ENCODE data around the gene IRX6.

The IRX6 gene

DNA sequence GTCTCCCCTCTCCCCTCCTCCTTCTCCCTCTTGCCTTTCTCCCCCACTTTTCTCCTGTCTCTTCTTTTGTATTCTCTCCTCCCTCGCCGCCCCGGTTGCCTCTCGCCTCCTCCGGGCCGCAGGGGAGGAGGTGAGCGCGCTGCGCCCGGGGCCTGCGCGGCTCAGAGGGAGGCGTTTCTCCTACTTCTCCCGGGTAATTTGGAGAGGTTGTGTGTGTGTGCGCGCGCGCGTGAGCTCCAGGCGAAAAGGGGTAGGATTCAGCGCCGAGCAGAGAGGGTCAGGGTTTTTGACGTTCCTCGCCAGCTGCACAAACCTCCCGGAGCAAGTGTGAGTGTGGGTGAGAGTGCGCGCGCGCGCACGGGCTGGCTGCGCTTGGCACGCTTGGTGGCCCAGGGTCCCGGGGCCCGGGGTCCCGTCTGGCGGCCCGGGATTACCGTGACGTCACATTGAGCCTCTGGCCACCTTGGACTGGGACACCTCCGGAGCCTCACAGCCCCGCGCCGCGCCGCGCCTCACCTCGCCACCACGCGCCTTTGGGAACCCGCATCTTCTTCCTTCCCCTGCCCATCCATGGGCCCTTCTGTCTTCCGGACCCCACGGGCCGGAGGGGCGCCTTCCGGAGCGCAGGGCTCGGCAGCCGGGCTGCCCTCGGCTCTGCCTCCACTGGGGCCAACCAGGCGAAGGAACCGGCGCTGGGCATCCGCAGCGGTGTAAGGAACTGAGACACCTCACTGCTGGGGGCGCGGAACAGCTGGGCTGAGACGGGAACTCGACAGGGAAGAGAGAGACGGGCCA lies 479 bp downstream of the IRX6 start:
- no peak for DNase-seq

DNA sequence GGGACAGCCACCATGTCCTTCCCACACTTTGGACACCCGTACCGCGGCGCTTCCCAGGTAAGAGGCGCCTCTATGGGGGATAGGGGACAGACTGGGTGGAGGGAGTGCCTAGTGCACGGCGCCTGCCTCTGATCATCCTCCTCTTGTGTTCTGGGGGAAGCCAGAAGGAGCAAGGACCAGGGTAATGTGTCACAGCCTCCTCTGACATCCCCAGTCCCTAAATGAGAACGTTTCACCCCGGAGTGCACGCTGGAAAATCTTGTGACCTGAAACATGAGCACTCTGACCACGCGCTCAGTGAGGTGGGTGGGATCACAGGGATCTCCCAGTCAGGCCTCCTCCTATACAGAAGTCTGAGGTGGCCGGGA lies 1.1 kb downstream of the IRX6 start:
- no peak for DNase-seq

DNA sequence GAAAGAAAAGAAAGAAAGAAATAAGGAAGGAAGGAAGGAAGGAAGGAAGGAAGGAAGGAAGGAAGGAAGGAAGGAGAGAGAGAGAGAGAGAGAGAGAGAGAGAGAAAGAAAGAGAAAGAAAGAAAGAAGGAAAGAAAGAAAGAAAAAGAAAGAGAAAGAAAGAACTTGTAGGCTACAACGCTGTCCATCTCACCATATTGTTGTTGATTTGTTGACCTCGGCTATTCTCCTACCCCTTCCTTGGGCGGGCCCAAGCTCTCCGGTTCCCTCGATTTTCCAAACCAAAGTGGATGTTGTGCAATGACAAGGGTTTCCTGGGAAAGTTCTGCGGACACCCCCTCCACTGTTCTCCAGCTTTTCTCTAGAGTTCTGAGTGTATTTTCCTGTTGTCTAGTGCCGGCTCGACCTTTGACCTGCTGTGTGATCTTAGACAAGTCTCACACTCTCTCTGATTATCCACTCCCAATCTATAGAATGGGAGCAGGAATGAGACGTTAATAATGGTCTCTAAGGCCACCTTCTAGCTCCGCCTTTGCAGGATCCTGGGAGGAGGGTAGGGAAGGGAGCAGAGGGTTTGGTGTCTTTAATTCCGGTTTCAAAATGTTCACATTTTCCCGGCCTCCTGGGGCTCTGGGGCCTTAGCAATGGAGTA lies 1.6 kb downstream of the IRX6 start:
- DNase-seq: no peak

DNA sequence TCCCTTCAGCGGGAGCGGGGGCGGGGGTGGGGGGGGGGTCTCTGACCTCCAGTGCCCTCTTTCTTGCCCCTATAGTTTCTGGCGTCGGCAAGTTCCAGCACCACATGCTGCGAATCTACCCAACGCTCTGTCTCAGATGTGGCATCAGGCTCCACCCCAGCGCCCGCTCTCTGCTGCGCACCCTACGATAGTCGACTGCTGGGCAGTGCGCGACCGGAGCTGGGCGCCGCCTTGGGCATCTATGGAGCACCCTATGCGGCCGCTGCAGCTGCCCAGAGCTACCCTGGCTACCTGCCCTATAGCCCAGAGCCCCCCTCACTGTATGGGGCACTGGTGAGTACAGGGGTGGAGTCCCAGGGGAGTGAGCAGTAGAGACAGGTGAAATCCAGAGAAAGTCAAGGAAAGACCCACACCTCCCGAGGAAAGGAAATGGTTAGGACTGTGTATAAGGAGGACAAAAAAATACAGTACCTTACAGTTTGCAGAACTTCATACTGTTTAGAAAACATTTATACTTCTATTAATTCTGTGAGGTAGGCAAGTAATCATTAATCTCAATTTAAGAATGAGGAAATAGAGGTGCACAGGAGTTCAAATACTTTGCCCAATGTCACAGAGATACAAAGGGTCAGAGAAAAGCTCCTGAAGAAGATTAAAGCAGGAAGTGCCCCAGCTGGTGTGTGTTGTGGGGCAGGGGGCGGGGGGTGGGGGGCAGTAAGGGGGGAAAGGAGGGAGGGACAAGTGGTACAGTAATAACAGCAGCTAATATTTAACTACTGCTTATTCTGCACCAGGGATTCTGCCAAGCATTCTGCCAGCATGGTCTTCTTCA lies 2.5 kb downstream of the IRX6 start:
- DNase-seq: no peak

DNA sequence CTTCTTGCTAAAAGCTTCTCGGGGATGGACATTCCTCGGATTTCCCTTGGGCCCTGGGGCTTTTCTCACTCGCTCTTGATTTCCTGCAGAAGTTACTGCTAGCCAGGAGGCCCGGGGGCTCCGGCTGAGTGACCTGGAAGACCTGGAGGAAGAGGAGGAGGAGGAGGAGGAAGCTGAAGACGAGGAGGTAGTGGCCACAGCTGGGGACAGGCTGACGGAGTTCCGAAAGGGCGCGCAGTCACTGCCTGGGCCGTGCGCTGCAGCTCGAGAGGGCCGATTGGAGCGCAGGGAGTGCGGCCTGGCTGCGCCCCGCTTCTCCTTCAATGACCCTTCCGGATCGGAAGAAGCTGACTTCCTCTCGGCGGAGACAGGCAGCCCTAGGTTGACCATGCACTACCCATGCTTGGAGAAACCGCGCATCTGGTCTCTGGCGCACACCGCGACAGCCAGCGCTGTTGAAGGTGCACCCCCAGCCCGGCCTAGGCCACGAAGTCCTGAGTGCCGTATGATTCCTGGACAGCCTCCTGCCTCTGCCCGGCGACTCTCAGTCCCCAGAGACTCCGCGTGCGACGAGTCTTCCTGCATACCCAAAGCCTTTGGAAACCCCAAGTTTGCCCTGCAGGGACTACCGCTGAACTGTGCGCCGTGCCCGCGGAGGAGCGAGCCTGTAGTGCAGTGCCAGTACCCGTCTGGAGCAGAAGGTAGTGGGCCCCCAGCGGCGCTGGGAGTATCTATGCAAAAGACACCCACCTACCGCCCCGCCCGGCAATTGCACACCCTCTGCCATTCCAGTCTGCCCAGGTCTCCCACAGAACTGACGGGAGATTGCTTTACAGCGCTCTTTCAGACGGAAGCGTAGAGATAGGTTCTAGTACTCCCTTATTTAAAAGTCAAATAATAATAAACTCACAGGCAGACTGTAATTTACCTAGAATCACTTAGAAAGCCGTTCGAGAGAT lies 4.9 kb downstream of the IRX6 start:
- no peak for DNase-seq

DNA sequence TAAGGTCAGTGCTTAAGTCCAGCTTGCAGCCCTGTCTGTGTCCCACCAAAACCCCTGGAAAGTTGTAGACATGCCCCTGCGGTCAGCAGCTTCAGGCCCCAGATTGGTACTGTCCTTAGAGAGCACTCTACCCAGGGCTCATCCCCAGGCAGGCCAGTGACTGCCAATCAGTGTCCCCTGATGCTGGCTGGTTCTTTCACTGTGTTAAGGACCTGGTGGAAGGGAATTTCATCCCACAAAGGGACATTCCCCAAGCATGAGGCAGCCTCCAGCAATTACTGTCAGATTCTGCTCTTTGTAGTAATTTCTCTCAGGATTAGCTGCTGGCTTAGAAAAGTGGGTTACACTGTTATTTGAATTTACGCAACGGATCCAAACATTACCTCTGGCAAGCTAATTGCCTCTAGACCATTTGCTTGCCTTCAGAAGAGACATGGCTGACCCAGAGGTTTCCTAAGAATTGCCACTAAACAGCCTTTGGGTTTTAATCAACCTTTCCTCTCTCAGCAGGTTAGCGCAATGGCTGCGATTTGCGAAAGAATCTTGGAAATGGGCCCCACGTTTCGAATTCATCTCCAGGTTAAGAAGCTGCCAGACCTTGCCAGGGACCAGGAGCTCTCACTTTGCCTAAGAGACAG lies 5.9 kb downstream of the IRX6 start:
- no peak for DNase-seq

DNA sequence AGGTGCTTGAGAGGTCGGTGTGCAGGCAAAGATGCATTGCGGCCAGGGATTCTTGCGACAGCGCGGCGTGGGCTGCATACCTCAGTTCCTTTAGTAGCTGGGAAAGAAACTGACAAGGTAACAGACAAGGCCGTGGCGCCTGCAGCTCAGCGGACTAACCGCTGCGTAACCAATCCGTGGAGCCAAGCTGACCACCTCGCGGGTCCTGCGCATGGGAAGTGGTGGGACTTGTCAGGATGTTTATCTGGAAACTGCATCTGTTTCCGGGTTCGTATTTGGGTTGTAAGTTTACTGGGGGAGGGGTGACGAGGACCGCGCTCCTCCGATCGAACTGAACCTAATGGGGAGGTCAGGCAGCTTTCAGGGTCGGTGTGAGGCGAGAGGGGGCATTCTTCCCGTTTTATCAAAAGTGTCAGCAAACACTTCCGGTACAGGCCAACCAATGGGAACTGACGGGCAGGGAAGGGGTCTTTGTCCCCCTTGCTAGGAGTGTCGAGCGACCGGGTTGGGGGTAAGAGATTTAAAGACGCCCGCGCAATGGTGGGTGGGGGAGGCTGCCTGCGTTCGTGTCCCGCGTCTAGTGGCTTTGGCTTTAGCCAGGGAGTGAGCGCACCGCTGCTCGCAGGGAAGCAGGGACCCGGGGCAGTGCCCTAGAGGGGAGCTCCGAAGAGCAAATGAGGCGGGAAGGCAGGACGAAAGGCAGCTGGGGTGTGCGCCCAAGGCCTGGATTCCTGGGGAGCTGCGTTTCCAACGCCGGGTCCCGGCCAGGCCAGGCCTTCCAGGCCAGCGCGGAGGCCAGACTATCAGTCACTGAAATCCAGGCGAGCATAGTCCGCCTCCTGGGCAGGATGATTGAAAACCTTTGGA lies 7.0 kb downstream of the IRX6 start:
- no peak for DNase-seq

DNA sequence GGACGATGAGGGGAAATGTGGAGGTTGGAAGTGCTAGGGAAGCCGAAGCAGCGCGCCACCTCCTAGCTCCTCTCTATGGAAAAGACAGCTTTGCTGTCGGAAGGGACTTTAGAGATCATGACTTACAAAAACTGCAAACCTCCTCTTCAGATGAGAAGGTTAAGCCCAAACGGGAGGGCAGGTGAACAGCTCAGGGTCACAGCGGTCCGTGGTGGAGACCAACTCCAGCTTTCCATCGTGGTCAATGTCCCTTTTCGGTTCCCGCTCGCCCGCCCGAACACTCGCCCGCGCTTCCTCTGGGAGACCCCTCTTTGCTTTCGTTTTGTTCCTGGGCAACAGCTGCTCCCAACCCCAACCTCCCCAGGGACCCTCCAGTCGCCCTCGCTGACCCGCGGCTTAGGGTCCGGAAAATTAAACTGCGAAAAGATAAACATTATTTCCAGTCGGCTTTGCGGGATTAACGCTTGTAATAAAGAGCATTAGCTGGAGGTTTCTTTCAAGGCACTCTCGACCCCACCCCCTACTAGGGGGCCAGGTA lies 7.7 kb downstream of the IRX6 start:
- DNase-seq: no peak

DNA sequence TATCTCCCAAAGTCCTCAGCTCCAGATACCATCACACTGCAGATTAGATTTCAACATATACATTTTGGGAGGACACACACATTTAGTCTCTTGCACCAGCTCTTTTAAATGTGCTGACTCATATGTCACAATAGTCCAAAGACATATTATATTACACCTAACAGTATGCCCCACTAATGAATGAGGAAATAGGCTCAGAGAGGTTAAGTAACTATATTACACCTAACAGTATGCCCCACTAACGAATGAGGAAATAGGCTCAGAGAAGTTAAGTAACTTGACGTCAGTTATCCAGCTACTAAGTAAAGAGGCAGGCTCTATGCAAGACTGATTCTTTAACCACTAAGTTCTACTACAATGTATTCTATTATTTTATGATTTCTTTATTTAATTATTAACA lies 9.7 kb downstream of the IRX6 start:
- DNase-seq: no peak

DNA sequence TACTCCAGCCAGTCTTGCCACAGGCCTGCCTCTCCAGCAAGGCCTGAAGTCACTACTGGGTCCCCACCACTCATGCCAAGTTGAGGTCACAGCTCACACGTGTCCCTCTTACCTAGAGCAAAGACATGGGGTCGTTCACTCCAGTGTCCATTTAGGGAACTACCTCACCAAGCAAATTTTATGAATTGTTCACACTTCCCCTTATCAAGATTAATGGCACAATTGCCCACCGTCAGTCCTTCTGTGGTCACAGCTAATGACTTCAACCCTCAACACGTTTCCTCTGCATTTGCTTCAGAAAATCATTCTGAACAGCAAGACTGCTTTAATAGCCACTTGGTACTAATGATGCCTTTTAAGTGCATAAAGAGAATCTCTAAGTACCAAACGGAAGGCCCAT lies 14.6 kb downstream of the IRX6 start:
- DNase-seq: no peak

DNA sequence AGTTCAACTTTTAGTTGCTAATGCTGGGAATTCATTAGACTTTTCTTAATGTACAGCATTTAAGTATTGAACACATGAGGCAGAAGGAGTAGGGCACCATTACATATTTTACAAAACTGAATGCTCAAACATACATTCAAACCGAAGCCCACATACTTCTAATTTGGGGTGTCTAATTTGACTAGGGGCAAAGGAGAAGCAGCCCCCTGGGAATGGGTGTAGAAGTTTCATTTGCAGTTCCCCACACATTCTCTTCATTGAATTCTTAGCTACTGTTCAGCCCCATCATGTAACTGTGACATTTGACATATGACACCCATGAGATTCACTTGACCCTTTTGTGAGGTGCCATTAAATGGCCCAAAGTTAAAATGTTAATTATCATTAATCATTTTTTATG lies 16.4 kb downstream of the IRX6 start:
- DNase-seq: no peak

DNA sequence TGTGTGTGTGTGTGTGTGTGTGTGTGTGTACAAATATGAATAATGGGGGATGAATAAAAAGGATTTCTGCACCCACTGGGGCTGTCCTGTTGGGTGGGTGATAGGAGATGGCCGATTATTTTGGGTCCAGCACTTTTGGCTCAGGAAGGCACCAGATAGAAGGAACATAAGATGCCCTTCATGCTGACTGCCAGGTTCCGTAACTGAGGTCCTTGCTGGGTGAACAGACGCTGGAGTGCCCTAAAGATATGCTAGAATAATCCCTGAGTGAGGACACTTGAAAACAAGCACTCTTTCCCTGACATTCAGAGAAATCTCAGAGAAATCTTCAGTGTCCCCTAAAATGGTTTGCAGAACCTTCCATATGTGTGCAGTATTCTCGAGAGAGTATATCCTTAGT lies 17.7 kb downstream of the IRX6 start:
- no peak for DNase-seq

DNA sequence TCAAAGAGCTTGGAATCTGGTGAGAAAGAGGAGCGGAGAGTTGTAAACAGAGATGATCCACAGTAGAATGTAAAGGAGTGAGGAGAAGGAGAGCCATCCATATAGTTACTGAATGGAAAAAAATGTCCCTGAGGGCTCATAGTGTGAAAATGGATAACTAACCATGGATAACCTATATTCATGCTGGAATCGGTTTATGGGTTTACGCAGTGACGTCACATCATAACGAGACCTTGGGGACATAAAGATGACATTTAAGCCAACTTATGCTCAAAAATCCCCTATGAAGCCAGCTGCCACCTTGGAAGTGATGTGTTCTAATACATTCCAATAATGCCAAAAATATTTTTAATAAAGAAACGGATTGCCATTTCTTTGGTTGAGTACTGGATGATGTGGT lies 22.5 kb downstream of the IRX6 start:
- DNase-seq: no peak

DNA sequence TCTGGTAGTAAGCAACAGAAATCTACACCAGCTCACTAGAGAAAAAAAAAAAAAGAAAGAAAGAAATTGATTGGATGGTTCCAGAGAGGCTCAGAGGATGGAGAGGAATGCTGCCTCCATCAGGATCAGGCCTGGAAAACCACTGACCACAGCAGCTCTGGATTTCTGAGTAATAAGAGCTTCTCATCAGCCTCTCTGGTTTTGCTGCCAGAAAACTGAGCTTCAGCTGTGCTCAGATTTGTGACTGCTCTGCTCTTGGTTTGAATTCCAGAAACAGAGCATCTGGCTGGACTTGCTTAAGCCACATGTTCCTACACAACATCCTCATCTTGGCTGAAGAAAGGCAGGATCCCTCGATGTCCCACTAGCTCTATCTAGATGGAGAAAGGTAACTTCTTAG lies 25.9 kb downstream of the IRX6 start:
- DNase-seq: no peak

DNA sequence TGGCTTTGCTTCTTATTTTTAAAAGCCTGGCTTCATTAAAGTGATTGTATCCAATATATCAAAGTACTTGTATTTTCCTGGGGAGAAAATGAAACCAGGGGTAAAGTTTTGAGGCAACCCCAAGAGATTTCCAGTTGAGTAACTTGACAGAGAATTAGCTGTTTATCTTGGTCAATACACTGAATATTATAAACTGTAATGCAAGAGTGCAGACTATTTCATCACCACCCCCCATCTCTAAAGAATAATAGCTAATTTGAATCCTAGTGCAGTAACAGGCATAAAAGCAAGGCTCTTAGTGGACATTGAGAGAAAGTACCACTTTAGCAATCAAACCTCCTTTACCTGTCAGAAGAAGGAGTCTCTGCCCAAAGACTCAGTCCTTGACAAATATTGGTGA lies 27.0 kb downstream of the IRX6 start:
- no peak for DNase-seq

DNA sequence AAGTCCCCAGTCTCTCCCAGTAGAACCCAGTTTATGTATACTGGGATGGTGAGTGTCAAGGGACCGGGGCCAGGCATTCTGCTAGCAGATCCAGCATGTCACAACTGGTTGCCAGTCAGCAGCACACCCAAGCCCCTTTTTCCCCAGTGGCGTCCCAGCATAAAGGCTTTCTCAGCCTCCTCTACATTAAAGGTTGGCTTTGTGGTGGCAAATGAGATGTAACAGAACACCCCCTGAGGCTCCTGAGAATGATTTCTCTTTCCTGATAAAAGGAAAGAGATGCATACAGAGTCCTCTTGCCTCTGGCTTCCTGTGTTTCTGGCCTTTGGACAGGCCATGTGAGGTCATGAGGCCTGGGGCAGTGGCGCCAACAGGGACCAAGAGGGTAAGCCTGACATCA lies 27.9 kb downstream of the IRX6 start:
- no peak for DNase-seq

DNA sequence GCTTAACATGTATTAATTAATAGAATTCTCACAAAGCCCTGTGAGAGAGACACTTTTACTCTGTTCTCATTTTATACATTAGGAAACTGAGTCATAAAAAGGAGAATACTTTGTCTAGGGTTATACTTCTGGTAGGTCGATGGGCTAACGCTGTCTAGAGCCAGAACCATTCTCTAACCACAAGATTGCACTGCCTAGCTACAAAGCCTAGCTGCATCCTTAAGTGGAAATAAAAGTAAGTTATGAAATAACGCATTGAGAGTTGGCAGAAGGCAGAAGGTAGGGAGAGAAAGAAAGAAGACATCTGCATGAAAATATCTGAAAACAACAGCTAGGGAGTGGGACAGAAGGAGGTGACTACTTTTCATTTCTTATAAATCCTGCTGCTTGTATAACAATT lies 33.2 kb downstream of the IRX6 start:
- DNase-seq: no peak

DNA sequence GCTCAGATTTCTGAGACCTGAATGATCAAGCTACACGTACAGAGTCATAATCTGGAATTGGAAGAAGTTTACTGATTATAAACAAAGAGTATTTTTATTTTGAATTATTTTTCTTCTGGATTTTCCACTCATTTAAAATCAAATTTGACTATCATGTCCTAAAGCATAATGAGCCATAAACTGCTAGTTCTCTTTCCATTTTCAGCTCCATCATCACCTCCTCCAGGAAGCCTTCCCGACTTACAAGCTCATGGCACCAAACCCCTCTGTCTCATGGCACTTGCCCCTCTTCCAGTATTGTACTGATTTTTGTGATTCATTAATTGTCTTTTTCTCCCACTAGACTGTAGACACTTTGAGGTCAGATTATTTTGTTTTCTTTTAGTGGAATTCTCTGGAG lies 35.9 kb downstream of the IRX6 start:
- DNase-seq: no peak

DNA sequence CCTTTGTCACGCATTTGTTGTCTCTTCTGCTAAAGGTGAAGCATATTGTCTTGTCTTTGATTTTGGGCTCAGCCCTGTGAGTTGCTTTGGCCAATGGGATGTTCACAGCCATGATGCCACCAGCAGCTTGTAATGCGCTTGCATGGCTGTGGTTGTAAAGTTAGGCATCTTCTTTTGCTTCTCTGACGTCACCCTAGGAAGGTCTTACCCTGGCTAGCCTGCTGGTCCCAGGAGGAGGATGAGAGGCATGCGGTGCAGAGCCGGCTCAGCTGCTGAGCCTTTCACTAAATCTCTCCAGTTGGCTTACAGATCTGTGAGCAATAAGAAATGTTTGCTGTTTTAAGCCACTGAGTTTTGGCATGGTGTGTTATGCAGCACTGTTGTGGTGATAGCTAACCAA lies 40.8 kb downstream of the IRX6 start:
- DNase-seq: no peak

DNA sequence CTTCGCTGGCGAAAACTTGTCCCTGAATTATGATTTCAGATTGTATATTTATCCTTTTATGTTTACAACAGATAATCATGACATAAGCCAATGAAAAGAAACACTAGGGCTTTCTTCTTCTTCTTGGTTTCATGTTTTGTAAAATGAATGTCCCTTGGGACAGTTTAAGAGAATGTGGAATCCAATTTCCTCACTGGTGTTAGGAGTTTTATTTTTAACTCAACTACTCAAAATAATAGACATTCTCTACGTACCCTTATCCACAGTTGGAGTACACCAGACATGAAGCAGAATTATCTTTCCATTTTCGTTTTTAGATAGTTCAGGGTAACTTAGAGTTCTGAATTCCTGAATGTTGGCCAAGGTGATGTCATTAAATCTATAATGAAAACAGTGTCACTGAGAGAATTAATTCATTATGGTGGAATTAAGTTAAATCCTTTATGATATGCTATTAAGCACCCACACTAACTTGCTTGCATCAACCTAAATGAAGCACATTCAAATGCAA lies 43.4 kb downstream of the IRX6 start:
- no peak for DNase-seq
